Body of pancreas (tissue), 4 donors: ENCODE results near the gene C2orf80. TPM values are rescaled to one million over a fixed set of nuclear protein-coding genes. Genes with fewer than 3 reads are reported as not detected.

ENCODE experiments used
- ATAC-seq: fragments of 150-250 bp; one replicate; pipeline ENCODE4 v1.9.1; 2016
- DNase-seq, 4 donors: peaks; one replicate each; pipeline ENCODE4 v3.0.0-alpha.2; 2019
- H3K27ac ChIP-seq, 4 donors: fragments of 200-600 bp; sonication (generic); 1 replicate in 3 of 4; 2 replicates in 1 of 4; pipeline versions ENCODE4 v1.5.1 to v1.6.1; 2016 to 2019; ENCODE audit warnings: mild to moderate bottlenecking in 1 of 4, mixed read lengths in 1 of 4, moderate library complexity in 1 of 4
- H3K27me3 ChIP-seq, 2 donors: fragments of 200-600 bp; sonication (generic); one replicate each; pipeline ENCODE4 v1.6.0; 2016; ENCODE audit warnings: mild to moderate bottlenecking in 1 of 2
- H3K36me3 ChIP-seq, 2 donors: fragments of 200-600 bp; sonication (generic); replicated peaks in 1 of 2; 2 replicates each; pipeline ENCODE4 v1.5.1; 2016; ENCODE audit warnings: low read depth in 2 of 2; ENCODE audit not compliant: insufficient read depth in 1 of 2
- H3K4me1 ChIP-seq: fragments of 200-600 bp; sonication (generic); one replicate; pipeline ENCODE4 v1.6.0; 2016
- H3K4me3 ChIP-seq, 2 donors: fragments of 200-600 bp; sonication (generic); 1 replicate in 1 of 2; 2 replicates in 1 of 2; pipeline ENCODE4 v1.5.1; 2016 to 2019
- H3K9me3 ChIP-seq, 3 donors: fragments of 200-600 bp; sonication (generic); 1 replicate in 2 of 3; 2 replicates in 1 of 3; pipeline ENCODE4 v1.5.1; 2016
- CTCF ChIP-seq, 7 experiments: fragments of 450-650 bp in 4 of 7; fragments of 200-600 bp in 3 of 7; sonication (generic) in 3 of 7; IDR thresholded peaks; one replicate each; pipeline ENCODE4 v1.5.1; 2016 to 2019; ENCODE audit warnings: antibody characterized with exemption in 7 of 7
- POLR2A ChIP-seq, 3 donors: fragments of 450-650 bp; IDR thresholded peaks; one replicate each; pipeline ENCODE4 v1.6.1; 2016; ENCODE audit warnings: antibody characterized with exemption in 3 of 3, mild to moderate bottlenecking in 2 of 3
- whole genome bisulfite sequencing, 2 donors: methylation state at CpG; one replicate each; pipeline ENCODE4 v1.1.5; 2017; 5-methylcytosine and 5-hydroxymethylcytosine counted together
- intact Hi-C: fragments of 100-400 bp; cut with DNase I; formaldehyde crosslinking; loops from one replicate; pipeline ENCODE4 v1.15.1; 2023
- total RNA-seq, 2 donors: library from RNA; depleted of rRNA; stranded (reverse); fragments of >200 nt; gene quantifications; one replicate each; pipeline ENCODE4 v1.1.0, GENCODE V29; 2016

The C2orf80 gene
- total RNA-seq, 2 donors from 2014 or later: not detected

- Histone ChIP-seq H3K4me1 (peaks cover 19% of the 10 kb centered on the region), H3K9me3 (no peaks in the 10 kb centered on the region), H3K4me3 (no peak overlapping the region), H3K36me3 (no peaks in the 10 kb centered on the region), H3K27ac (no peak overlapping the region), H3K27me3 (no peaks in the 10 kb centered on the region)
- ATAC-seq (no peak), DNase-seq (no peak)
- TF ChIP-seq CTCF (IDR thresholded peaks at IDR 0.05) (no peak), POLR2A (IDR thresholded peaks at IDR 0.05) (no peak)
- WGBS, 2 donors: 43 to 58% methylated on average over 7 to 8 of the region's 8 CpGs
- intact Hi-C loops: no loop called here
Observed at GRCh38 chr2:208134928-208135586, 54.8 kb downstream of the C2orf80 start.

- no peak for TF ChIP-seq POLR2A (IDR thresholded peaks at IDR 0.05)
- no peak for TF ChIP-seq CTCF (IDR thresholded peaks at IDR 0.05)
- Histone ChIP-seq H3K9me3 (no peaks in the 10 kb centered on the region), H3K4me1 (peaks cover 11% of the 10 kb centered on the region), H3K4me3 (no peak overlapping the region), H3K36me3 (no peaks in the 10 kb centered on the region), H3K27me3 (no peaks in the 10 kb centered on the region), H3K27ac (no peak overlapping the region)
- ATAC-seq (no peak), DNase-seq (no peak)
- WGBS, 2 donors: 34 to 39% methylated on average over 6 of the region's 6 CpGs
- intact Hi-C loops: no loop called here
Observed at GRCh38 chr2:208130712-208131110, 59.1 kb downstream of the C2orf80 start.

GRCh38 chr2:208129744-208130711 is 59.8 kb downstream of the C2orf80 start, which contains the start of gene CRYGC:
CRYGC (minus strand) TSS chr2:208129828; CDS start chr2:208129792, 36 bp downstream.
- intact Hi-C loops: no loop called here
- 41 to 55% methylated on average over 19 of the region's 19 CpGs for WGBS, 2 donors
- no peaks in the 10 kb centered on the region for H3K27me3 ChIP-seq
- H3K9me3 ChIP-seq: no peaks in the 10 kb centered on the region
- peak within 1 kb of the TSS in 1 of 4 donors; percentile 14 for H3K27ac ChIP-seq
- TF ChIP-seq POLR2A (IDR thresholded peaks at IDR 0.05) (no peak), CTCF (IDR thresholded peaks at IDR 0.05) (no peak)
- ATAC-seq (peak; percentile 59), DNase-seq (peak in 2 of 4 donors; percentile 14 to 49)
- H3K4me3 ChIP-seq: no peak within 1 kb of the TSS
- H3K36me3 ChIP-seq: no peaks in the 10 kb centered on the region
- peaks cover 10% of the 10 kb centered on the region for H3K4me1 ChIP-seq

GRCh38 chr2:208128136-208128535 is 61.7 kb downstream of the C2orf80 start:
- DNase-seq (no peak), ATAC-seq (no peak)
- Histone ChIP-seq H3K27ac (no peak overlapping the region), H3K4me1 (peaks cover 16% of the 10 kb centered on the region), H3K27me3 (no peaks in the 10 kb centered on the region), H3K4me3 (no peak overlapping the region), H3K36me3 (no peaks in the 10 kb centered on the region), H3K9me3 (no peaks in the 10 kb centered on the region)
- WGBS, 2 donors: 94 to 96% methylated on average over 12 of the region's 12 CpGs
- intact Hi-C loops: no loop called here
- no peak for TF ChIP-seq POLR2A (IDR thresholded peaks at IDR 0.05)
- no peak for TF ChIP-seq CTCF (IDR thresholded peaks at IDR 0.05)
